HepG2 (cell line): Measurements from ENCODE around the gene PKP3. TPM values are rescaled to one million over a fixed set of nuclear protein-coding genes. Genes with fewer than 3 reads are reported as not detected.

Source experiments
- DPF2 ChIP-seq: sonication (generic); formaldehyde crosslinking; IDR thresholded peaks from 2 replicates; pipeline ENCODE4 v1.4.0; 2020; ENCODE audit warnings: mild to moderate bottlenecking, low read depth, missing genetic modification reagents, borderline replicate concordance
- HDAC1 ChIP-seq: sonication (generic); formaldehyde crosslinking; IDR thresholded peaks from 2 replicates; pipeline ENCODE4 v1.5.1; 2020; ENCODE audit warnings: mild to moderate bottlenecking, missing genetic modification reagents
- JUND ChIP-seq: sonication (generic); formaldehyde crosslinking; IDR thresholded peaks from 2 replicates; pipeline ENCODE4 v1.8.0; 2022; ENCODE audit warnings: mild to moderate bottlenecking, missing genetic modification reagents
- MED1 ChIP-seq: sonication (generic); formaldehyde crosslinking; IDR thresholded peaks from 2 replicates; pipeline ENCODE4 v1.4.0; 2020; ENCODE audit warnings: missing genetic modification reagents
- NR2C2 ChIP-seq: sonication (generic); formaldehyde crosslinking; IDR thresholded peaks from 2 replicates; pipeline ENCODE4 v1.4.0; 2020; ENCODE audit warnings: missing genetic modification reagents, mild to moderate bottlenecking, moderate library complexity, borderline replicate concordance
- PRDM4 ChIP-seq: sonication (generic); formaldehyde crosslinking; IDR thresholded peaks from 2 replicates; pipeline ENCODE4 v1.9.0; 2021; ENCODE audit warnings: missing genetic modification reagents, borderline replicate concordance
- RBM39 ChIP-seq: fragments of 200-400 bp; formaldehyde crosslinking; IDR thresholded peaks from one replicate; pipeline ENCODE4 v1.6.1; 2018; ENCODE audit warnings: antibody characterized with exemption, mild to moderate bottlenecking, low read depth, low read length; ENCODE audit not compliant: poor library complexity, severe bottlenecking
- SOX5 ChIP-seq: IDR thresholded peaks from 2 replicates; pipeline ENCODE4 v1.6.1; 2016; ENCODE audit warnings: borderline replicate concordance
- SRSF1 ChIP-seq: fragments of 200-400 bp; formaldehyde crosslinking; optimal IDR thresholded peaks from 2 replicates; pipeline ENCODE3; 2017; ENCODE audit warnings: mild to moderate bottlenecking, low read depth, low read length, moderate library complexity
- ZHX2 ChIP-seq, 2 experiments: sonication (generic) in 1 of 2; formaldehyde crosslinking in 1 of 2; IDR thresholded peaks; 2 replicates each; pipeline versions ENCODE4 v1.6.1 to v1.9.0; 2014 to 2022; ENCODE audit warnings: antibody characterized with exemption in 1 of 2, borderline replicate concordance in 1 of 2, inconsistent platforms in 1 of 2, low read depth in 1 of 2, missing genetic modification reagents in 1 of 2
- ZNF383 ChIP-seq: sonication (generic); formaldehyde crosslinking; IDR thresholded peaks from 2 replicates; pipeline ENCODE4 v1.4.0; 2020; ENCODE audit warnings: missing genetic modification reagents, mild to moderate bottlenecking, borderline replicate concordance
- ZNF543 ChIP-seq: sonication (generic); formaldehyde crosslinking; IDR thresholded peaks from 2 replicates; pipeline ENCODE4 v1.4.0; 2020; ENCODE audit warnings: mild to moderate bottlenecking, missing genetic modification reagents
- ZNF567 ChIP-seq: sonication (generic); formaldehyde crosslinking; IDR thresholded peaks from 2 replicates; pipeline ENCODE4 v1.8.1; 2023; ENCODE audit warnings: mild to moderate bottlenecking, missing genetic modification reagents, borderline replicate concordance
- ZNF615 ChIP-seq: sonication (generic); formaldehyde crosslinking; IDR thresholded peaks from 2 replicates; pipeline ENCODE4 v1.5.0; 2020; ENCODE audit warnings: mild to moderate bottlenecking, missing genetic modification reagents, borderline replicate concordance
- ZNF800 ChIP-seq: sonication (generic); formaldehyde crosslinking; IDR thresholded peaks from 2 replicates; pipeline ENCODE4 v1.4.0; 2020; ENCODE audit warnings: missing genetic modification reagents
- polyA plus RNA-seq, 8 experiments: library from polyadenylated mRNA; depleted of rRNA in 3 of 8; stranded (reverse) in 7 of 8; unstranded in 1 of 8; fragments of >200 nt; fragmentation: Illumina TruSeq in 4 of 8; extraction: Trizol in 4 of 8; gene quantifications; 2 replicates each; pipeline versions ENCODE4 v1.2.1 to v1.2.3, GENCODE V29; 2011 to 2016; ENCODE audit warnings: low read depth in 4 of 8, missing spikeins in 1 of 8, mixed read lengths in 1 of 8; ENCODE audit not compliant: insufficient read depth in 1 of 8
- total RNA-seq, 5 experiments: library from RNA; depleted of rRNA; stranded (reverse); fragments of >200 nt; fragmentation: Illumina TruSeq; extraction: Trizol; gene quantifications; 2 replicates each; pipeline ENCODE4 v1.2.3, GENCODE V29; 2016; ENCODE audit warnings: low read depth in 1 of 5
- TF ChIP-seq, protein P1 (sequence below): sonication (generic); IDR thresholded peaks from 2 replicates; pipeline ENCODE4 v1.6.1; 2016; ENCODE audit warnings: low read depth, borderline replicate concordance

The PKP3 gene
- total and polyA plus RNA-seq, 2 of the 13 experiments (the other 11 are each of a cell fraction or from before 2014, with no cell fraction given): 18.0 to 28.7 TPM

DNA sequence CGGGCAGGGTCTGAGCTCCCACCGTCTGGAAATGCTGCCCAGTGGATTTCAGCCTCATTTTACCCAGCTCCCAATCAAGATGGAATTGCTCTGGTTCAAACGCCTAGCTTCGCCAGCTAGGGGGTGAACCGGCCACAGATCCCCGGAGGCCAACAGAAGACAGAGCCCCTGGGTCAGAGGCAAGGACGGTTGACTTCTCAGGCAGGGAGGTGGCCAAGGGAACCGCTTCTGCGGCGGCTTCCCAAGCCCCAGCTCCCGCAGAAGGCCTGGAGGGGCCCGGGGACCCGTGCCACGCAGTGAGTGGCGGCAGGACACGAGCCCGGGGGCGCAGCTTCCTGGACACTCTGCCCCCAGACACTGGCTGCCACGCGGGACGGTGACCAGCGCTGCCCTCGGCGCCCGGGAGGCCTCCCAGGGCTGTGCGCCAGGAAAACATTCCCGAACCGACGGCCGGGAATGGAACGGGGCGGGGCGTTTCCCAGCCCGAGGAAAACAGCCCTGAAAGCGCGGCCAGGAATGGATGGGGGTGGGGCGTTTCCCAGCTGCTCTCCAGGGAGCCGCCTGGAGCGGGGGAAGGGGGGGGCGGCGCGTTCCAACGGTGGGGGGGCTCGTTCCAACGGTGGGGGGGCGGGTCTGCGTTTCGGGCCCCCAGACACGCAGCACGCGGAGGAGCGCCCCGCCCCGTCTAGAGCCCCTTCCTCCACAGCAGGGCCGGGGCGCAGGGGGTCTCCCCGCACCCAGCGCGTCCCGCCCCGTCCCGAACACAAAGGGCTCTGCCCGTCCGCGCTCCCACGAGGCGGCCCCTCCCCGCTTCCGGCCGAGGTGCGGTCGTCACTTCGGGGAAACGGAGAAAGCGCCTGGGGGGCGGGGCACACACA is 38.2 kb upstream of the PKP3 start (continued):
- TF ChIP-seq PRDM4 (no peak), ZNF383 (0 out of 2 replicates have a peak, but pooled peaks have one; percentile 32), ZHX2 (IDR thresholded peaks at IDR 0.05; ENCODE audit: low read depth) (no peak), ZHX2 (CRISPR knock-in tag; IDR thresholded peaks at IDR 0.05; ENCODE audit: borderline replicate concordance) (no peak), ZNF567 (CRISPR knock-in tag) (no peak), NR2C2 (CRISPR knock-in tag) (peak; percentile 28; the same call in 1 of the 2 replicates), SRSF1 (no peak), ZNF615 (CRISPR knock-in tag) (0 out of 2 replicates have a peak, but pooled peaks have one; percentile 73), HDAC1 (peak; percentile 81), MED1 (CRISPR knock-in tag) (peak; percentile 84), ZNF543 (CRISPR knock-in tag) (peak; percentile 91), ZNF800 (no peak), JUND (CRISPR knock-in tag) (peak; percentile 65; the same call in 1 of the 2 replicates), DPF2 (CRISPR knock-in tag) (no peak; the same call in 1 of the 2 replicates), SOX5 (CRISPR knock-in tag) (peak; percentile 53; the same call in 1 of the 2 replicates), RBM39 (peak; percentile 49)
- TF ChIP-seq, protein P1, sequence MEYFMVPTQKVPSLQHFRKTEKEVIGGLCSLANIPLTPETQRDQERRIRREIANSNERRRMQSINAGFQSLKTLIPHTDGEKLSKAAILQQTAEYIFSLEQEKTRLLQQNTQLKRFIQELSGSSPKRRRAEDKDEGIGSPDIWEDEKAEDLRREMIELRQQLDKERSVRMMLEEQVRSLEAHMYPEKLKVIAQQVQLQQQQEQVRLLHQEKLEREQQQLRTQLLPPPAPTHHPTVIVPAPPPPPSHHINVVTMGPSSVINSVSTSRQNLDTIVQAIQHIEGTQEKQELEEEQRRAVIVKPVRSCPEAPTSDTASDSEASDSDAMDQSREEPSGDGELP: peak; percentile 79
